ENCODE data around the gene AGPS.
"Not testable (repeated sequence)": the region's sequence is repeated elsewhere in the genome, so short reads cannot be mapped to it uniquely, and the experiment has no call there.

AGPS gene

GRCh38 chr2:177478029-177478428 is 85.5 kb downstream of the AGPS start:
- no peak for DNase-seq

GRCh38 chr2:177478907-177479306 is 86.3 kb downstream of the AGPS start:
- no peak for DNase-seq

GRCh38 chr2:177482195-177482594 is 89.6 kb downstream of the AGPS start:
- no peak for DNase-seq

GRCh38 chr2:177483531-177483930 is 91.0 kb downstream of the AGPS start:
- DNase-seq, result no peak

- peak; percentile 7 for DNase-seq
These were observed 91.7 kb downstream of the AGPS start for GRCh38 chr2:177484180-177484795.

GRCh38 chr2:177485657-177486056 is 93.1 kb downstream of the AGPS start:
- DNase-seq, result not testable (repeated sequence)

GRCh38 chr2:177489719-177490301 is 97.2 kb downstream of the AGPS start:
- DNase-seq, result peak; percentile 47

- DNase-seq, result no peak
These were observed 103.4 kb downstream of the AGPS start for GRCh38 chr2:177495945-177496344.

GRCh38 chr2:177496921-177497320 is 104.3 kb downstream of the AGPS start:
- no peak for DNase-seq

GRCh38 chr2:177501186-177501585 is 108.6 kb downstream of the AGPS start:
- DNase-seq, result no peak

GRCh38 chr2:177506505-177506904 is 113.9 kb downstream of the AGPS start:
- DNase-seq, result no peak

GRCh38 chr2:177506998-177507397 is 114.4 kb downstream of the AGPS start:
- DNase-seq, result no peak

GRCh38 chr2:177516824-177517544 is 124.4 kb downstream of the AGPS start:
- DNase-seq, result no peak

- DNase-seq, result no peak
These were observed 126.2 kb downstream of the AGPS start for GRCh38 chr2:177518754-177519153.

GRCh38 chr2:177519534-177520115 is 127.1 kb downstream of the AGPS start:
- no peak for DNase-seq

GRCh38 chr2:177520324-177520723 is 127.8 kb downstream of the AGPS start:
- DNase-seq, result no peak

- no peak for DNase-seq
These were observed 131.2 kb downstream of the AGPS start for GRCh38 chr2:177523781-177524180.

GRCh38 chr2:177525351-177525924 is 132.9 kb downstream of the AGPS start:
- DNase-seq, result no peak

- no peak for DNase-seq
These were observed 135.9 kb downstream of the AGPS start for GRCh38 chr2:177528351-177528933.

- DNase-seq, result no peak
These were observed 136.6 kb downstream of the AGPS start for GRCh38 chr2:177529166-177529565.

GRCh38 chr2:177530561-177530960 is 138.0 kb downstream of the AGPS start:
- DNase-seq, result no peak

GRCh38 chr2:177531706-177532105 is 139.1 kb downstream of the AGPS start:
- no peak for DNase-seq

GRCh38 chr2:177532567-177532966 is 140.0 kb downstream of the AGPS start:
- no peak for DNase-seq
